ENCODE results near the gene MAPKAP1.

Gene MAPKAP1

GRCh38 chr9:125508249-125508648 is 198.8 kb downstream of the MAPKAP1 start:
- DNase-seq = no peak

- DNase-seq = no peak
Observed at GRCh38 chr9:125507226-125507625, 199.8 kb downstream of the MAPKAP1 start.

- no peak for DNase-seq
Observed at GRCh38 chr9:125505988-125506438, 201.0 kb downstream of the MAPKAP1 start.

GRCh38 chr9:125504616-125505015 is 202.4 kb downstream of the MAPKAP1 start:
- no peak for DNase-seq

- no peak for DNase-seq
Observed at GRCh38 chr9:125497906-125498305, 209.1 kb downstream of the MAPKAP1 start.

- DNase-seq = no peak
Observed at GRCh38 chr9:125497478-125497877, 209.5 kb downstream of the MAPKAP1 start.

- DNase-seq = no peak
Observed at GRCh38 chr9:125496313-125496834, 210.6 kb downstream of the MAPKAP1 start.

GRCh38 chr9:125495172-125496119 is 211.6 kb downstream of the MAPKAP1 start:
- DNase-seq = no peak

- no peak for DNase-seq
Observed at GRCh38 chr9:125494653-125494915, 212.4 kb downstream of the MAPKAP1 start.

GRCh38 chr9:125493881-125494652 is 212.9 kb downstream of the MAPKAP1 start:
- DNase-seq = no peak

- DNase-seq = no peak
Observed at GRCh38 chr9:125493384-125493783, 213.6 kb downstream of the MAPKAP1 start.

GRCh38 chr9:125492719-125493118 is 214.3 kb downstream of the MAPKAP1 start:
- no peak for DNase-seq

- DNase-seq = no peak
Observed at GRCh38 chr9:125487842-125488241, 219.2 kb downstream of the MAPKAP1 start.

- no peak for DNase-seq
Observed at GRCh38 chr9:125486576-125486975, 220.4 kb downstream of the MAPKAP1 start.

- no peak for DNase-seq
Observed at GRCh38 chr9:125486152-125486508, 220.9 kb downstream of the MAPKAP1 start.

GRCh38 chr9:125485471-125486151 is 221.4 kb downstream of the MAPKAP1 start:
- no peak for DNase-seq

GRCh38 chr9:125484350-125485282 is 222.4 kb downstream of the MAPKAP1 start:
- no peak for DNase-seq

GRCh38 chr9:125483697-125484096 is 223.3 kb downstream of the MAPKAP1 start:
- DNase-seq = no peak

- DNase-seq = no peak
Observed at GRCh38 chr9:125479846-125480615, 227.0 kb downstream of the MAPKAP1 start.

- no peak for DNase-seq
Observed at GRCh38 chr9:125477089-125477544, 229.9 kb downstream of the MAPKAP1 start.

- no peak for DNase-seq
Observed at GRCh38 chr9:125476645-125477044, 230.4 kb downstream of the MAPKAP1 start.
